SU-DHL-6 (cell line): Measurements from ENCODE around the gene SPINT2.

Experiments
- H2AFZ ChIP-seq: fragments of 200-600 bp; sonication (generic); 2 replicates; pipeline ENCODE4 v1.6.1; 2014; ENCODE audit warnings: low read depth, mild to moderate bottlenecking, moderate library complexity, mixed read lengths, antibody characterized with exemption, low read length; ENCODE audit not compliant: severe bottlenecking
- H3F3A ChIP-seq: fragments of 200-600 bp; shearing (Covaris generic); 2 replicates; pipeline ENCODE4 v1.6.0; 2016; ENCODE audit warnings: antibody characterized with exemption, mild to moderate bottlenecking; ENCODE audit not compliant: insufficient read depth
- H3K27ac ChIP-seq: fragments of 200-600 bp; sonication (generic); 2 replicates; pipeline ENCODE4 v1.5.1; 2016; ENCODE audit warnings: low read depth, mild to moderate bottlenecking, low read length, moderate library complexity, mixed read lengths
- H3K27me3 ChIP-seq: fragments of 200-600 bp; sonication (generic), shearing (Covaris generic); 2 replicates; pipeline ENCODE4 v1.6.0; 2014; ENCODE audit warnings: mild to moderate bottlenecking, low read length
- H3K36me3 ChIP-seq: fragments of 200-600 bp; sonication (generic); 2 replicates; pipeline ENCODE4 v1.6.1; 2014; ENCODE audit warnings: mild to moderate bottlenecking, low read length, mixed read lengths
- H3K4me2 ChIP-seq: fragments of 300-600, 200-600 bp; shearing (Covaris generic), sonication (generic); 2 replicates; pipeline ENCODE4 v1.6.0; 2014; ENCODE audit warnings: low read length, low read depth, mild to moderate bottlenecking; ENCODE audit not compliant: poor library complexity, severe bottlenecking
- H3K4me3 ChIP-seq: fragments of 200-600 bp; sonication (generic); 2 replicates; pipeline ENCODE4 v1.5.1; 2014; ENCODE audit warnings: antibody characterized with exemption, low read length, mild to moderate bottlenecking, mixed read lengths; ENCODE audit not compliant: insufficient read depth, poor library complexity, severe bottlenecking
- H3K79me2 ChIP-seq: fragments of 200-600 bp; sonication (generic); 2 replicates; pipeline ENCODE4 v1.6.1; 2014; ENCODE audit warnings: mild to moderate bottlenecking, low read length, moderate library complexity; ENCODE audit not compliant: insufficient read depth
- H3K9ac ChIP-seq: fragments of 200-600 bp; sonication (generic); 2 replicates; pipeline ENCODE4 v1.7.0; 2014; ENCODE audit warnings: mild to moderate bottlenecking, low read length
- H3K9me2 ChIP-seq: fragments of 200-600 bp; sonication (generic); replicated peaks from 2 replicates; pipeline ENCODE4 v1.6.1; 2014; ENCODE audit warnings: low read length; ENCODE audit not compliant: insufficient read depth
- H3K9me3 ChIP-seq: fragments of 200-600 bp; sonication (generic); 2 replicates; pipeline ENCODE4 v1.6.1; 2014; ENCODE audit warnings: low read length, mixed read lengths; ENCODE audit not compliant: insufficient read depth
- H4K20me1 ChIP-seq: fragments of 200-600 bp; sonication (generic); 2 replicates; pipeline ENCODE4 v1.6.1; 2014; ENCODE audit warnings: low read depth, mild to moderate bottlenecking, antibody characterized with exemption, low read length, moderate library complexity, mixed read lengths
- EZH2phosphoT487 ChIP-seq: fragments of 200-600 bp; sonication (generic), shearing (Covaris generic); conservative IDR thresholded peaks from 2 replicates; pipeline ENCODE4 v1.6.1; 2018; ENCODE audit warnings: mild to moderate bottlenecking, antibody characterized with exemption, low read length, moderate library complexity, mixed read lengths
- TF ChIP-seq, protein P1 (sequence below): fragments of 200-600 bp; sonication (generic); IDR thresholded peaks from one replicate; pipeline ENCODE4 v1.5.1; 2017; ENCODE audit warnings: antibody characterized with exemption, mild to moderate bottlenecking, low read length, moderate library complexity; ENCODE audit not compliant: insufficient read depth, poor library complexity, severe bottlenecking

Gene SPINT2

GRCh38 chr19:38304866-38305429, 40.6 kb downstream of the SPINT2 start:
- H3K9me2 ChIP-seq = no peaks in the 10 kb centered on the region
- H2AFZ ChIP-seq = no peak overlapping the region
- H3K79me2 ChIP-seq = no peaks in the 10 kb centered on the region
- no peaks in the 10 kb centered on the region for H4K20me1 ChIP-seq
- no peak overlapping the region for H3K4me2 ChIP-seq
- no peaks in the 10 kb centered on the region for H3K9me3 ChIP-seq
- no peaks in the 10 kb centered on the region for H3F3A ChIP-seq
- H3K4me3 ChIP-seq = no peak overlapping the region
- no peak overlapping the region for H3K9ac ChIP-seq
- TF ChIP-seq EZH2phosphoT487 = no peak
- TF ChIP-seq, protein P1, sequence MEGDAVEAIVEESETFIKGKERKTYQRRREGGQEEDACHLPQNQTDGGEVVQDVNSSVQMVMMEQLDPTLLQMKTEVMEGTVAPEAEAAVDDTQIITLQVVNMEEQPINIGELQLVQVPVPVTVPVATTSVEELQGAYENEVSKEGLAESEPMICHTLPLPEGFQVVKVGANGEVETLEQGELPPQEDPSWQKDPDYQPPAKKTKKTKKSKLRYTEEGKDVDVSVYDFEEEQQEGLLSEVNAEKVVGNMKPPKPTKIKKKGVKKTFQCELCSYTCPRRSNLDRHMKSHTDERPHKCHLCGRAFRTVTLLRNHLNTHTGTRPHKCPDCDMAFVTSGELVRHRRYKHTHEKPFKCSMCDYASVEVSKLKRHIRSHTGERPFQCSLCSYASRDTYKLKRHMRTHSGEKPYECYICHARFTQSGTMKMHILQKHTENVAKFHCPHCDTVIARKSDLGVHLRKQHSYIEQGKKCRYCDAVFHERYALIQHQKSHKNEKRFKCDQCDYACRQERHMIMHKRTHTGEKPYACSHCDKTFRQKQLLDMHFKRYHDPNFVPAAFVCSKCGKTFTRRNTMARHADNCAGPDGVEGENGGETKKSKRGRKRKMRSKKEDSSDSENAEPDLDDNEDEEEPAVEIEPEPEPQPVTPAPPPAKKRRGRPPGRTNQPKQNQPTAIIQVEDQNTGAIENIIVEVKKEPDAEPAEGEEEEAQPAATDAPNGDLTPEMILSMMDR = no peak
- no peak overlapping the region for H3K27ac ChIP-seq
- no peaks in the 10 kb centered on the region for H3K27me3 ChIP-seq
- H3K36me3 ChIP-seq = no peaks in the 10 kb centered on the region

DNA sequence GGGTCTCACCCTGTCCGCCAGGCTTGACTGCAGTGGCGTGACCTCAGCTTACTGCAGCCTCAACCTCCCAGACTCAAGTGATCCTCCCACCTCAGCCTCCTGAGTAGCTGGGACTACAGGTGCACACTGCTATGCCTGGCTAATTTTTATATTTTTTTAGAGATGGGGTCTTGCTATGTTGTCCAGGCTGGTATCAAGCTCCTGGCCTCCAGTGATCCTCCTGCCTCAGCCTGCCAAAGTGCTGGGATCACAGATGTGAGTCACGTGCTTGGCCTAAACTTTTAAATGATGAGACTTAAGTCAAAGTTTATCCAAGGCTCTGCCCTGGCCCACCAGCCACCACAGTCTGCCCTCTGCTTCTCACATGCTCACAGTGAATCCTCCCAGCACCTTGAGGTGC, 41.9 kb downstream of the SPINT2 start:
- Histone ChIP-seq H3K27me3 (no peaks in the 10 kb centered on the region), H3K4me3 (no peak overlapping the region), H3K27ac (no peak overlapping the region), H4K20me1 (no peaks in the 10 kb centered on the region), H3K4me2 (no peak overlapping the region), H3K36me3 (no peaks in the 10 kb centered on the region), H3K9me2 (no peaks in the 10 kb centered on the region), H2AFZ (no peak overlapping the region), H3K79me2 (no peaks in the 10 kb centered on the region), H3K9ac (no peak overlapping the region), H3K9me3 (no peaks in the 10 kb centered on the region), H3F3A (no peaks in the 10 kb centered on the region)
- no peak for TF ChIP-seq EZH2phosphoT487
- TF ChIP-seq, protein P1 = no peak

DNA sequence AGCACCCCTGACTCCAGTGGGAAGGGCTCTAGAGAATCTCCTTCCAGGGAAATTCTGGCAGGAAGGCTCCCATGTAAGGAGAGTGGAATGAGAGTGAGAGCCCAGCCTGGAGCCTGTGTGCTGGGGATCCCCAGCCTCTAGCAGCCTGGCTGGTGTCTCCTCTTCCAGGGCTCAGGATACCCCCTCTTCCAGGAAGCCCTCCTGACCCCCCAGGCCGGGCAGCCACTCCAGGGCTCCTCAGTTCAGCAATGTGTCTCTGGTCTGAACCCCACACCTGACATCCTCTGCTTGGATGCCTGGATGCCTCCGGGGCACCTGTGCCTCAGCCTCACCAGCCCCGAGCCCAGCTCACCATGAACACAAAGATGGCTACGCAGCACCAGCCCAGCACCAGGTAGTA, 42.7 kb downstream of the SPINT2 start:
- Histone ChIP-seq H3K79me2 (no peaks in the 10 kb centered on the region), H3K9me3 (no peaks in the 10 kb centered on the region), H3K4me2 (no peak overlapping the region), H3F3A (no peaks in the 10 kb centered on the region), H3K36me3 (no peaks in the 10 kb centered on the region), H3K27ac (no peak overlapping the region), H3K27me3 (no peaks in the 10 kb centered on the region), H3K4me3 (no peak overlapping the region), H3K9me2 (no peaks in the 10 kb centered on the region), H4K20me1 (no peaks in the 10 kb centered on the region), H2AFZ (no peak overlapping the region), H3K9ac (no peak overlapping the region)
- TF ChIP-seq EZH2phosphoT487 = no peak
- TF ChIP-seq, protein P1 = no peak
